CD4-positive, alpha-beta T cell treated with Interleukin-2 at 100 ng/mL for 4 hours (primary cell): Measurements from ENCODE around the gene PDE5A.

Source experiments
- DNase-seq: peaks from one replicate; pipeline ENCODE4 v3.0.0-alpha.2; 2020; ENCODE audit warnings: low spot score

Gene PDE5A

DNA sequence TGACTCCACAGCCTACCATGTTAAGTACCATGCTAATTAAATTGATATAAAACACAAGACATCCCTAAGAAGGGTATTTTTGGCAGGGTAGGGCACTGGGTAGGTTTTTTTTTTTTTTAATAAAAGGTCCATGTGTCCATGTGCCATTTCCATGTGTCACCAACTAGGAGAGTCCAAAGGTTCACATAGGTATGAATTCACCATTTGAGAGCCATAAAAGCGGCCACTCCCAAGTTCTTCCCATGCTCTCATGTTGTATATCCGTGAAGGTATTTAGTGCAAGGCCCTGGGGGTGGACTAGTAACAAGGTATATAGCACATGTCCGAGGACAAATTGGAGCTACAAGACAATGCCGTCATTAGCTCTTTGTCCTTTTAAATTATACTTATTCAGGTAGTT, 107.3 kb downstream of the PDE5A start:
- no peak for DNase-seq

DNA sequence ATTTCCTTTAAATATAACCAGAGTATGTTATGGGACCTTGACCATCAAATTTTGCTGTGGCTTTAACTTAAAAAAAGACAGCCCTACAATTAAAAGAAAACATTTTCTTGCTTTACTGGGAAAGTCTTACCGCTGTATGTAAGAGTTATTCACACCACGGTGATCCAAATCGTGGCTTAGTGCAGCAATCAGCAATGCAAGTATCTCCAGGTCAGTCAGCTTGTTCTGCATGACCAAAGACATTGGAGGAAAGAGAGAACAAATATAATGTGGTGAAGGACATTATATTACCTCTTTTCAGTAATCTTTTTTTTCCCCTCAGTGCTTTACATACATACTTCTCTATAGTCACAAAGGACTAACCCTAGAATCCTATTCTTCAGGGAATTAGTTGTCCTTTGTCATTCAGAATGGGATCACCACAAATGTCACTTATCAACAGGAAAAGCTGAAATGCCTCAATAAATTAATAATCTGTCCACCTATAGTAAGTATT, 109.6 kb downstream of the PDE5A start:
- DNase-seq: no peak

- no peak for DNase-seq
These were observed 110.2 kb downstream of the PDE5A start for GRCh38 chr4:119518230-119518892.

GRCh38 chr4:119517361-119518229, 111.0 kb downstream of the PDE5A start:
- DNase-seq: no peak

- DNase-seq: no peak
These were observed 116.2 kb downstream of the PDE5A start for GRCh38 chr4:119512398-119512797.

DNA sequence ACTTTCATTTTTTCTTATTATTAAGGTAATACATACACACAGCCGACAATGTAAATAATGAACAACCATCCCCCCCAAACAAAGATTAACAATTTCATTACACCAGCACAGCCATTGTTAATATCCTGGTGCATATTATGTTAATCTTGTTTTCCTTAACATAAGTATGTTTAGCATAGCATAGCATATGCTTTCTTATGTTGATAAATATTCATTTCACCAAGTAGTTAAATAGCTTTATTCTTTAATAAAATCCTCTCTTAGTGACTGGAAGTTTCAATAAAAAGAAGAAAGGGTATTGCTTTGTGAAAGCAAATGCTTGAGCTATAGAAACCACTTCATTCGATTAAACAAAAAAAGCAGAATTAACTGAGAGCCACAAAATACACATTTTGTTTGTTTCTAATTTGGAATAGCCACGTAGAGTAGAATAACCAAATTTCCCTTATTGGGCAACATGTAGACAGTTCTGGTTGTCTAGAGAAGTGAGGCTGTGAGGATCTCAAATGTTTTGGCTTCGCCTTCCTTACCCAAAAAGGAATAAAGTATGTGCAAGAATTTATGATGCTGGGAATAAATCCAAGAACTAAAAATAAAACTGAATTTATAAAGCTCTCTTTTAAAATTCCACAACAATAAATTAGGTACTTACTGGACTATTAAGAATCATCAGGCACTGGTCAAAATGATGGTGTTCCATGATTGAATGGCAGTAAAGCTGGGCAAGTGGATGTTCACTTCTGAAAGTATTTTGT, 118.0 kb downstream of the PDE5A start:
- no peak for DNase-seq

- no peak for DNase-seq
These were observed 120.3 kb downstream of the PDE5A start for GRCh38 chr4:119508281-119508680.

DNA sequence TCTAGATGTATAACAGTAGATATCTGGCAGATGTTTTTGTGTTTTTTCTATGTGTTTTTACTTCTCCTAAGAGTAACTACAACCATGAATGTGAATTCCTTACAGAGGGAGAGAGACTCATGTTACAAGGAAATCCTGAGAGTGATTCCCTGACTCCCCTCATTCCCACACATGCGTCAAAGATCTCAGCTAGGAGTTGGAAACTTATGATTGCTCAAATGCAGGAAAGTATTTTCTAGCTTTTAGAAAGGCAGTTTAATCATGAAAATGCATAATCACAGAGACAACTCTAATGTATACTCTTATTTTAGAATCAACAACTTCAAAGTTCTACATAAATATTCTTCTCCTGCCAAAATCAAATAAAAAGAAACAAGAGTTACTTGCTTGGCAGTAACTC, 121.8 kb downstream of the PDE5A start:
- no peak for DNase-seq

DNA sequence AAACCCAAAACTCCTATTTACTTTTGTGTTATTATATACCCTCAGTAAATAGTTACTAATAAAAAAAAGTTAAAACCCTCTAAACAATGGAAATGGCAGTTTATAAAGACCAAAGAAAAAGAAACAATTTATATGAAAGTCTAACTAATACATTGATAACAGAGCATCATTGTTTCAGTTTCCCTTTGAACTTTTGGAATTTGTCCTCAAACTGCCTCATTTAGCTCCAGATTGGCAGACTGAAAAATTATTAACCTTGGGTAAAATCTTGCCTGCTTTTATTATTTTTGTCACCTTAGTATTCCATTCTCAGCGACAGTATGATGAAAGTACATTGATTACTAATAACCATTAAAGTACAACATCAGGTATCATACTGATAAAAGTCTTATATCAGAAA, 124.0 kb downstream of the PDE5A start:
- DNase-seq: no peak

- no peak for DNase-seq
These were observed 126.9 kb downstream of the PDE5A start for GRCh38 chr4:119501740-119502139.

DNA sequence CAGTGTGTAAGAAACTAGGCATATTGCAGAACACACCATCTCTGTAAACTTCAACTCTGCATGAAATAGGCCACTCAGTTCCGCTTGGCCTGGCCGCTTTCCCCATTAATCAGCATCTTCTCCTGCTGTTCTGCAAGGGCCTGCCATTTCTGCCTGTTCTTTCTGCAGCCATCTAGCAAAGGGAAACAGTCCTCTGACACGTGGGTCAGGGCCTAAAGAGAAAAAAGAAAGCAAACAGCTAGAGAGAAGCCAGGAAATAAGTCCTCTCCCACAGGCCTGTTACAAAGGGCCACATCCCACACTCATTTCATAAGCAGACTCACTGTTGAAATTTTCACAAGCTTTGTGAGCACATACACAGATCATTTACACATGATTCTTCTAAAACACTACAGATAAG, 130.1 kb downstream of the PDE5A start:
- no peak for DNase-seq

- DNase-seq: no peak
These were observed 134.7 kb downstream of the PDE5A start for GRCh38 chr4:119493886-119494285.

GRCh38 chr4:119493419-119493818, 135.2 kb downstream of the PDE5A start:
- DNase-seq: no peak

- DNase-seq: no peak
These were observed 138.3 kb downstream of the PDE5A start for GRCh38 chr4:119490335-119490734.

DNA sequence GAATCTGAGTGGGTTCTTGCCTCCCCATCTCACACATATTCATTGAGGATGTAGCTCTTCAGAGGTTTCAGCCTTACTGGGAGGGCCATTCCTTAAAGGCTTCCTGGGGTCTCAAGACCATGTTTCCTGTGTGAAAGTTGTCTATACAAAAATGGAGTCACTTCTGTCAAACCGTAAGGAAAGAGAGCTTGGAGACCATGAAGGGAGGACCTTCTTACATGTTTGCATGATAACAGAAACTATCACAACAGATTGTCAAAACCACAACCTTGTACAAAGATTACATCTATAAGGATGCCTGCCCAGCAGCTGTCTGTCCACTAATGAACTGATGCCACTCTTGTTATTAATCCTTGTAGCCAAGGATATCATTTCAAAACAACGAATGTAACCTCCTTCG, 139.3 kb downstream of the PDE5A start:
- DNase-seq: no peak

GRCh38 chr4:119480331-119480730, 148.3 kb downstream of the PDE5A start:
- DNase-seq: no peak

GRCh38 chr4:119479835-119480234, 148.8 kb downstream of the PDE5A start:
- no peak for DNase-seq

- no peak for DNase-seq
These were observed 149.3 kb downstream of the PDE5A start for GRCh38 chr4:119479180-119479808.

DNA sequence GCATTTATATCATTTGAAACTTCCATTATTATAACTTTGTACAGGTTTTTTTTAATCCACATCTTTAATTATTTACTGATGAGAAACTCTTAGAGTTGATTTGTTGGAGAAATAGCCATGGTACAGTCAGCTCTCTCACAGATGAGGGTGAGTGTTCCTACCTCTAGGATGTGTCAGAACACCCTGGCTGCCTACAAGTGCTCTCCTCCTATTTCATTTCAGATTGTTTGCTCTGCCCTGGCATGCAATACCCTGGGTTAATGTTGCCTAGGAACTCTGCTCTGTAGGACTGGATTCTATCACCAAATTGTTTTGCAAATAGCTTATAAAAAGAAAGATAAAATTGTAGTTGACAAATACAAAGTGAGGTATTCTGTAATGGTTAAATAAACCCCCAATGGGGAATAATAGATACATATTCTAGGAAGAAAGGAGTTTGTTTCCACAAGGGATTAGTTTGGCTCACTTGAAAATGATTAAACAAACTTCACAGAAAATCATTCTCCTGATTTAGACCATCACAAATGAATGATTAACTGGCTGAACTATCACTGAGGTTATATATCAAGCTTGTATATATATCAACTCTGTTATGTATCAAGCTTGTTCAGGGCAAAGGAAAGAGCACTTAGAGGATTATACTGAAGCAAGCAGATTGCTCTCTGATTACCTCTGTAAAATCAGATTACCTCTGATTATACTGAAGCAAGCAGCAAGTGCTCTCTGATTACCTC, 150.0 kb downstream of the PDE5A start:
- no peak for DNase-seq

DNA sequence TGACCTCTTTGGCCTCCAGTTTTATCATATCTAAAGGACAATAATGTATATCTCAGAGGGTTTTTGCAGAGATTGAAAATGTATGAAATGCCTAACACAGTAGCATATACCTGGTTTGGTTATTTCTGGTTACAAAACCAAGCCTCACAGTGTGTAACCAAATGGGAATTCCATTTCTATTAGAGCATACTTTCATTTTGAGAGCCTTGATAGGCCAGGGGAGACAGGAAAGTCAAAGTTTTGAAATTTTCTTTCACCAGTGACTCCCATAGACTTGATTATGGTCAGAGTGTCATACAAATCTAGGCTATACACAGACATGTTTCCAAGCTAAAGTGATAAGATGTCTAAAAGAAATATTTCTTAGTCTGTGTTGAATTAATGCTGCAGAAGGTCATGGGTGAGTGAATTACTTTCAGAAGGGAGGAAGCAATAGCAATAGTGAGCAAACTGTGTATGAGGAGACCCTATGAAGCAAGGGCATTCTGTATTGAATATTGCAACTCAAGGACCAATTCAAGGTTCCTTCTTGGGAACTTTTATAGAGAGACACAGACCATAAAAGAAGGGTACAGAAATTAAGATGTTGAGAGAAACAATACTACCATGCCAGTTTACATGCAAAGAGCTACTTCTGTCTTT, 151.1 kb downstream of the PDE5A start:
- no peak for DNase-seq

GRCh38 chr4:119471259-119471658, 157.3 kb downstream of the PDE5A start:
- no peak for DNase-seq
